GM19438 (cell line): ENCODE data around the gene PCYOX1L.
"Not testable (repeated sequence)": the region's sequence is repeated elsewhere in the genome, so short reads cannot be mapped to it uniquely, and the experiment has no call there.

Experiments
- ATAC-seq: cut with Tn5 transposase; IDR thresholded peaks from one replicate; pipeline ENCODE4 v1.9.1; 2021; ENCODE audit warnings: low read depth; ENCODE audit not compliant: unreplicated experiment

Gene PCYOX1L

GRCh38 chr5:149382517-149383220, 24.8 kb downstream of the PCYOX1L start:
- no peak for ATAC-seq

GRCh38 chr5:149383399-149383798, 25.6 kb downstream of the PCYOX1L start:
- ATAC-seq, result no peak

GRCh38 chr5:149386166-149386565, 28.3 kb downstream of the PCYOX1L start:
- no peak for ATAC-seq

- no peak for ATAC-seq
These were observed 29.3 kb downstream of the PCYOX1L start for GRCh38 chr5:149387081-149387631.

GRCh38 chr5:149387982-149388381, 30.1 kb downstream of the PCYOX1L start:
- ATAC-seq, result no peak

- ATAC-seq, result no peak
These were observed 30.8 kb downstream of the PCYOX1L start for GRCh38 chr5:149388498-149389190.

- ATAC-seq, result no peak
These were observed 32.0 kb downstream of the PCYOX1L start for GRCh38 chr5:149389552-149390495.

- ATAC-seq, result not testable (repeated sequence)
These were observed 33.2 kb downstream of the PCYOX1L start for GRCh38 chr5:149391076-149391475.

- no peak for ATAC-seq
These were observed 33.7 kb downstream of the PCYOX1L start for GRCh38 chr5:149391524-149391923.

- ATAC-seq, result no peak
These were observed 34.9 kb downstream of the PCYOX1L start for GRCh38 chr5:149392718-149393117.

GRCh38 chr5:149394996-149395395, 37.1 kb downstream of the PCYOX1L start:
- ATAC-seq, result not testable (repeated sequence)

GRCh38 chr5:149397530-149397929, 39.7 kb downstream of the PCYOX1L start:
- no peak for ATAC-seq

- not testable (repeated sequence) for ATAC-seq
These were observed 41.0 kb downstream of the PCYOX1L start for GRCh38 chr5:149398747-149399266.

GRCh38 chr5:149399775-149400174, 41.9 kb downstream of the PCYOX1L start:
- no peak for ATAC-seq

GRCh38 chr5:149400304-149400703, 42.5 kb downstream of the PCYOX1L start:
- no peak for ATAC-seq

GRCh38 chr5:149401051-149401450, 43.2 kb downstream of the PCYOX1L start:
- ATAC-seq, result no peak

GRCh38 chr5:149402291-149402690, 44.4 kb downstream of the PCYOX1L start:
- ATAC-seq, result no peak

GRCh38 chr5:149403923-149404745, 46.3 kb downstream of the PCYOX1L start:
- no peak for ATAC-seq

GRCh38 chr5:149404746-149405549, 47.1 kb downstream of the PCYOX1L start:
- no peak for ATAC-seq
